ENCODE data around the gene TSPEAR. TPM values are rescaled to one million over a fixed set of nuclear protein-coding genes. Genes with fewer than 3 reads are reported as not detected.

TSPEAR gene
- total RNA-seq, 2 experiments from 2014 or later, result not detected

- H3K27ac ChIP-seq (ENCODE audit: low read depth, low read length, poor library complexity, severe bottlenecking), result no peak overlapping the region
- ChIA-PET CTCF (ENCODE audit: unreplicated experiment) (no interaction called here), POLR2A (no interaction called here)
- no peaks in the 10 kb centered on the region for H3K9me3 ChIP-seq (ENCODE audit: low read length)
- no peaks in the 10 kb centered on the region for H3K9me2 ChIP-seq (ENCODE audit: insufficient read depth, low read length)
- intact Hi-C loops (cut with micrococcal nuclease; ENCODE audit: unreplicated experiment), result no loop called here
- H2AFZ ChIP-seq (ENCODE audit: low read length), result no peak overlapping the region
- H3K4me2 ChIP-seq (ENCODE audit: low read length), result no peak overlapping the region
- H3K4me1 ChIP-seq (ENCODE audit: insufficient read depth, low read length, poor library complexity, severe bottlenecking), result no peaks in the 10 kb centered on the region
- no peaks in the 10 kb centered on the region for H3K36me3 ChIP-seq (ENCODE audit: insufficient read depth, low read length)
- no peak for TF ChIP-seq EZH2phosphoT487 (IDR thresholded peaks at IDR 0.05; ENCODE audit: borderline replicate concordance, low read depth, low read length)
- TF ChIP-seq CTCF (conservative IDR thresholded peaks at IDR 0.05; ENCODE audit: low read length), result no peak
- H4K20me1 ChIP-seq (ENCODE audit: insufficient read depth, low read length), result no peaks in the 10 kb centered on the region
- no TSS peak for BruUV-seq (replicated peaks)
- H3K79me2 ChIP-seq (ENCODE audit: insufficient read depth, low read depth, low read length), result no peaks in the 10 kb centered on the region
- no peak for DNase-seq (ENCODE audit: low spot score)
- no peak overlapping the region for H3K4me3 ChIP-seq (ENCODE audit: low read depth, low read length, poor library complexity, severe bottlenecking)
These were observed 22.8 kb upstream of the TSPEAR start for GRCh38 chr21:44734026-44734745.

DNA sequence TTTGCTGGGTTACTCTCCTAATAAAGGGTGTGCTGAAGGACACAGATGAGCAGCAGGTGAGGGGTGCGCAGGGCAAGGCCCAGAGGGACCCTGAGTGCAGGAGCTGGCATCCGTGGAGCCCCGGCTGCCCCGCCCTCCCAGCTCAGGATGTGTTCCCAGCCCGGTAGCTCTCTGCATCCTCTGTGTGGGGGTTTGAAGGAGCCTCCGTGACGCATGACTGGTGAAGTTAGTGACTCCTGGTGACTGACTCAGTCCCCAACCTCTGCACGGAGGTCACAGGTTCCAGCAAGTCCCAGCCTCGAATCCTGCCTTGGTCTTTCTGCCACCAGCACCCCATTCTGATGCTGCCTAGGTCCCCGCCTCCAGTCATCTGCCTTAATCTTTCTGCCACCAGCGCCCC, 21.6 kb upstream of the TSPEAR start:
- intact Hi-C loops (cut with micrococcal nuclease; ENCODE audit: unreplicated experiment), result no loop called here
- DNase-seq (ENCODE audit: low spot score), result no peak
- Histone ChIP-seq H3K9me2 (ENCODE audit: insufficient read depth, low read length) (no peaks in the 10 kb centered on the region), H4K20me1 (ENCODE audit: insufficient read depth, low read length) (no peaks in the 10 kb centered on the region), H3K36me3 (ENCODE audit: insufficient read depth, low read length) (no peaks in the 10 kb centered on the region), H3K4me2 (ENCODE audit: low read length) (no peak overlapping the region), H3K4me1 (ENCODE audit: insufficient read depth, low read length, poor library complexity, severe bottlenecking) (no peaks in the 10 kb centered on the region), H3K4me3 (ENCODE audit: low read depth, low read length, poor library complexity, severe bottlenecking) (no peak overlapping the region), H3K9me3 (ENCODE audit: low read length) (no peaks in the 10 kb centered on the region), H3K27ac (ENCODE audit: low read depth, low read length, poor library complexity, severe bottlenecking) (no peak overlapping the region), H2AFZ (ENCODE audit: low read length) (no peak overlapping the region), H3K79me2 (ENCODE audit: insufficient read depth, low read depth, low read length) (no peaks in the 10 kb centered on the region)
- TF ChIP-seq EZH2phosphoT487 (IDR thresholded peaks at IDR 0.05; ENCODE audit: borderline replicate concordance, low read depth, low read length), result no peak
- no peak for TF ChIP-seq CTCF (conservative IDR thresholded peaks at IDR 0.05; ENCODE audit: low read length)
- CTCF ChIA-PET (ENCODE audit: unreplicated experiment), result no interaction called here
- BruUV-seq (replicated peaks), result no TSS peak
- POLR2A ChIA-PET, result no interaction called here

- H3K79me2 ChIP-seq (ENCODE audit: insufficient read depth, low read depth, low read length), result no peaks in the 10 kb centered on the region
- no peak for DNase-seq (ENCODE audit: low spot score)
- H3K4me1 ChIP-seq (ENCODE audit: insufficient read depth, low read length, poor library complexity, severe bottlenecking), result no peaks in the 10 kb centered on the region
- no peaks in the 10 kb centered on the region for H3K9me2 ChIP-seq (ENCODE audit: insufficient read depth, low read length)
- no peaks in the 10 kb centered on the region for H3K36me3 ChIP-seq (ENCODE audit: insufficient read depth, low read length)
- ChIA-PET CTCF (ENCODE audit: unreplicated experiment) (no interaction called here), POLR2A (no interaction called here)
- intact Hi-C loops (cut with micrococcal nuclease; ENCODE audit: unreplicated experiment), result no loop called here
- no TSS peak for BruUV-seq (replicated peaks)
- H2AFZ ChIP-seq (ENCODE audit: low read length), result no peak overlapping the region
- no peak overlapping the region for H3K4me3 ChIP-seq (ENCODE audit: low read depth, low read length, poor library complexity, severe bottlenecking)
- no peaks in the 10 kb centered on the region for H3K9me3 ChIP-seq (ENCODE audit: low read length)
- no peaks in the 10 kb centered on the region for H4K20me1 ChIP-seq (ENCODE audit: insufficient read depth, low read length)
- no peak overlapping the region for H3K4me2 ChIP-seq (ENCODE audit: low read length)
- no peak overlapping the region for H3K27ac ChIP-seq (ENCODE audit: low read depth, low read length, poor library complexity, severe bottlenecking)
- TF ChIP-seq EZH2phosphoT487 (IDR thresholded peaks at IDR 0.05; ENCODE audit: borderline replicate concordance, low read depth, low read length) (no peak), CTCF (conservative IDR thresholded peaks at IDR 0.05; ENCODE audit: low read length) (no peak)
These were observed 20.9 kb upstream of the TSPEAR start for GRCh38 chr21:44732263-44732662.

All from OCI-LY7 (cell line).